Measurements from ENCODE around the gene FGFBP3. TPM values are rescaled to one million over a fixed set of nuclear protein-coding genes. Genes with fewer than 3 reads are reported as not detected.

Gene FGFBP3
- total and polyA plus RNA-seq, 8 donors = 0.29 to 2.0 (median 0.80) TPM; not detected in 1

- Histone ChIP-seq H3K36me3 (no peaks in the 10 kb centered on the region), H3K27ac (peak overlapping the region in 3 of 5 donors; percentile 23 to 61 (median 27)), H3K4me3 (no peak overlapping the region), H3K27me3 (peaks cover 0 to 7% (median 7%) of the 10 kb centered on the region in 3 donors), H3K4me1 (peaks cover 13 to 42% (median 31%) of the 10 kb centered on the region in 4 donors), H3K9me3 (no peaks in the 10 kb centered on the region)
- no peak for DNase-seq
- TF ChIP-seq POLR2A (IDR thresholded peaks at IDR 0.05) = no peak
- no peak for TF ChIP-seq EP300 (IDR thresholded peaks at IDR 0.05)
- TF ChIP-seq POLR2AphosphoS5 (IDR thresholded peaks at IDR 0.05) = no peak
- no peak for TF ChIP-seq CTCF (IDR thresholded peaks at IDR 0.05)
- WGBS, 5 donors = 68 to 88% (median 77%) methylated on average over 1 of the region's 1 CpG
- intact Hi-C loops (cut with DNase I; ENCODE audit: low total_unique reads) = no loop called here
These were observed 24.8 kb downstream of the FGFBP3 start for GRCh38 chr10:91884536-91884935.

- H3K4me1 ChIP-seq = peaks cover 13 to 42% (median 31%) of the 10 kb centered on the region in 4 donors
- no peaks in the 10 kb centered on the region for H3K36me3 ChIP-seq
- 27 to 36% (median 30%) methylated on average over 20 of the region's 20 CpGs for WGBS, 5 donors
- peaks cover 0 to 7% (median 7%) of the 10 kb centered on the region in 3 donors for H3K27me3 ChIP-seq
- TF ChIP-seq POLR2A (IDR thresholded peaks at IDR 0.05) = no peak
- peak in 2 of 3 donors; percentile 43 to 69 for TF ChIP-seq POLR2AphosphoS5 (IDR thresholded peaks at IDR 0.05)
- DNase-seq = peak; percentile 43 to 87
- intact Hi-C loops (cut with DNase I; ENCODE audit: low total_unique reads) = no loop called here
- peak overlapping the region in 1 of 4 donors; percentile 5 for H3K4me3 ChIP-seq
- peak overlapping the region in 4 of 5 donors; percentile 18 to 61 (median 25) for H3K27ac ChIP-seq
- no peaks in the 10 kb centered on the region for H3K9me3 ChIP-seq
These were observed 25.5 kb downstream of the FGFBP3 start for GRCh38 chr10:91883549-91884444.

- Histone ChIP-seq H3K36me3 (no peaks in the 10 kb centered on the region), H3K4me1 (peaks cover 5 to 32% (median 17%) of the 10 kb centered on the region in 4 donors), H3K27me3 (no peaks in the 10 kb centered on the region), H3K9me3 (no peaks in the 10 kb centered on the region), H3K4me3 (no peak overlapping the region), H3K27ac (no peak overlapping the region)
- 18 to 34% (median 28%) methylated on average over 3 of the region's 3 CpGs for WGBS, 5 donors
- DNase-seq = peak in 1 of 2 donors; percentile 64
- intact Hi-C loops (cut with DNase I; ENCODE audit: low total_unique reads) = no loop called here
- TF ChIP-seq POLR2A (IDR thresholded peaks at IDR 0.05) (no peak), CTCF (IDR thresholded peaks at IDR 0.05) (no peak), EP300 (IDR thresholded peaks at IDR 0.05) (no peak), POLR2AphosphoS5 (IDR thresholded peaks at IDR 0.05) (no peak)
These were observed 29.0 kb downstream of the FGFBP3 start for GRCh38 chr10:91880310-91880709.

GRCh38 chr10:91879515-91880170 lies 29.6 kb downstream of the FGFBP3 start:
- no peaks in the 10 kb centered on the region for H3K36me3 ChIP-seq
- DNase-seq = no peak
- TF ChIP-seq POLR2AphosphoS5 (IDR thresholded peaks at IDR 0.05) (no peak), POLR2A (IDR thresholded peaks at IDR 0.05) (no peak), EP300 (IDR thresholded peaks at IDR 0.05) (no peak), CTCF (IDR thresholded peaks at IDR 0.05) (no peak)
- H3K9me3 ChIP-seq = no peaks in the 10 kb centered on the region
- H3K27ac ChIP-seq = no peak overlapping the region
- WGBS, 5 donors = 19 to 31% (median 26%) methylated on average over 7 of the region's 7 CpGs
- intact Hi-C loops (cut with DNase I; ENCODE audit: low total_unique reads) = no loop called here
- no peak overlapping the region for H3K4me3 ChIP-seq
- H3K27me3 ChIP-seq = no peaks in the 10 kb centered on the region
- H3K4me1 ChIP-seq = peaks cover 5 to 29% (median 15%) of the 10 kb centered on the region in 4 donors
